Pons (tissue), 1 donor: ENCODE measurements around the gene WDFY3.

ENCODE experiments used
- DNase-seq: peaks from one replicate; pipeline ENCODE4 v3.0.0-alpha.2; 2016; ENCODE audit warnings: low spot score

The WDFY3 gene

GRCh38 chr4:84966382-84967242, at the start of gene WDFY3:
TSS of gene WDFY3 (minus strand) at chr4:84966690. CDS start at chr4:84860591, 106,099 bp downstream.
- peak; percentile 92 for DNase-seq

GRCh38 chr4:85005865-85006377, 39.4 kb upstream of the WDFY3 start:
- no peak for DNase-seq

- no peak for DNase-seq
These were observed 33.9 kb upstream of the WDFY3 start for GRCh38 chr4:85000343-85000742.

GRCh38 chr4:84995386-84995785, 28.9 kb upstream of the WDFY3 start:
- no peak for DNase-seq

- no peak for DNase-seq
These were observed 27.8 kb upstream of the WDFY3 start for GRCh38 chr4:84994280-84994679.

GRCh38 chr4:84985952-84986351, 19.5 kb upstream of the WDFY3 start:
- DNase-seq, result no peak

- DNase-seq, result peak; percentile 53
These were observed 10.9 kb upstream of the WDFY3 start for GRCh38 chr4:84977396-84977795.

- DNase-seq, result no peak
These were observed 7.4 kb upstream of the WDFY3 start for GRCh38 chr4:84973856-84974255.

- DNase-seq, result peak; percentile 80
These were observed 4.9 kb upstream of the WDFY3 start for GRCh38 chr4:84971319-84971932.

GRCh38 chr4:84968925-84969324, 2.4 kb upstream of the WDFY3 start:
- DNase-seq, result peak; percentile 12

- peak; percentile 85 for DNase-seq
These were observed 777 bp upstream of the WDFY3 start for GRCh38 chr4:84967243-84967690.

- no peak for DNase-seq
These were observed 723 bp downstream of the WDFY3 start for GRCh38 chr4:84965553-84966381.

- DNase-seq, result peak; percentile 62
These were observed 1.4 kb downstream of the WDFY3 start for GRCh38 chr4:84964995-84965552.

GRCh38 chr4:84962102-84962501, 4.4 kb downstream of the WDFY3 start:
- no peak for DNase-seq

GRCh38 chr4:84958434-84958833, 8.1 kb downstream of the WDFY3 start:
- no peak for DNase-seq

GRCh38 chr4:84957514-84958420, 8.7 kb downstream of the WDFY3 start:
- no peak for DNase-seq

GRCh38 chr4:84956014-84956413, 10.5 kb downstream of the WDFY3 start:
- DNase-seq, result no peak

GRCh38 chr4:84954982-84955567, 11.4 kb downstream of the WDFY3 start:
- DNase-seq, result no peak

- DNase-seq, result no peak
These were observed 13.7 kb downstream of the WDFY3 start for GRCh38 chr4:84952776-84953175.

- DNase-seq, result no peak
These were observed 14.5 kb downstream of the WDFY3 start for GRCh38 chr4:84952004-84952403.
